CD4-positive, alpha-beta memory T cell (primary cell): ENCODE measurements around the gene MDH1. TPM values are rescaled to one million over a fixed set of nuclear protein-coding genes. Genes with fewer than 3 reads are reported as not detected.
"Not testable (repeated sequence)": the region's sequence is repeated elsewhere in the genome, so short reads cannot be mapped to it uniquely, and the experiment has no call there.

ENCODE experiments used
- CTCF ChIA-PET: fragments of 350-600 bp; sonication (Branson Sonifier 250); formaldehyde crosslinking; loops from one replicate; lab custom pipeline; 2021; ENCODE audit warnings: inconsistent platforms; ENCODE audit not compliant: partially characterized antibody; lab: Charles Lee
- POLR2A ChIA-PET: fragments of 350-600 bp; sonication (Branson Sonifier 250); formaldehyde crosslinking; loops from one replicate; lab custom pipeline; 2021; ENCODE audit not compliant: partially characterized antibody; lab: Charles Lee
- DNase-seq, 5 donors: peaks; one replicate each; pipeline versions ENCODE4 v3.0.0 to v3.0.0-alpha.2; 2020 to 2022; ENCODE audit warnings: mixed read lengths in 1 of 5
- H3K27ac ChIP-seq: one replicate; pipeline ENCODE4 v1.7.0; 2013; ENCODE audit warnings: low read depth, low read length
- H3K27me3 ChIP-seq: 2 replicates; pipeline ENCODE4 v1.7.0; 2013; ENCODE audit warnings: mild to moderate bottlenecking, low read length, moderate library complexity; ENCODE audit not compliant: insufficient read depth
- H3K36me3 ChIP-seq: 2 replicates; pipeline ENCODE4 v1.7.0; 2013; ENCODE audit warnings: mild to moderate bottlenecking, low read length, moderate library complexity; ENCODE audit not compliant: insufficient read depth
- H3K4me1 ChIP-seq: 2 replicates; pipeline ENCODE4 v1.7.0; 2013; ENCODE audit warnings: mild to moderate bottlenecking, low read length, moderate library complexity; ENCODE audit not compliant: insufficient read depth
- H3K4me3 ChIP-seq, 2 donors: one replicate each; pipeline ENCODE4 v1.7.0; 2013; ENCODE audit warnings: low read length in 2 of 2, mild to moderate bottlenecking in 1 of 2
- H3K9me3 ChIP-seq, 2 donors: one replicate each; pipeline ENCODE4 v1.7.0; 2013; ENCODE audit warnings: low read length in 2 of 2, control low read depth in 1 of 2; ENCODE audit not compliant: control insufficient read depth in 1 of 2
- H3K27ac Mint-ChIP-seq, 7 donors: one replicate each; pipeline ENCODE4 v1.8.0; 2020 to 2021; ENCODE audit warnings: mixed read lengths in 7 of 7, mild to moderate bottlenecking in 6 of 7, inconsistent platforms in 3 of 7, moderate library complexity in 3 of 7
- H3K27me3 Mint-ChIP-seq, 2 donors: one replicate each; pipeline ENCODE4 v1.8.0; 2020 to 2021; ENCODE audit warnings: mixed read lengths in 2 of 2
- H3K36me3 Mint-ChIP-seq, 2 donors: one replicate each; pipeline ENCODE4 v1.8.0; 2020 to 2021; ENCODE audit warnings: mixed read lengths in 2 of 2, inconsistent platforms in 1 of 2, mild to moderate bottlenecking in 1 of 2
- H3K4me1 Mint-ChIP-seq, 4 donors: one replicate each; pipeline ENCODE4 v1.8.0; 2020 to 2021; ENCODE audit warnings: mixed read lengths in 4 of 4, mild to moderate bottlenecking in 1 of 4
- H3K4me3 Mint-ChIP-seq, 8 donors: one replicate each; pipeline ENCODE4 v1.8.0; 2020 to 2021; ENCODE audit warnings: mixed read lengths in 8 of 8, mild to moderate bottlenecking in 7 of 8, moderate library complexity in 6 of 8, inconsistent platforms in 3 of 8
- H3K9me3 Mint-ChIP-seq, 8 donors: one replicate each; pipeline ENCODE4 v1.8.0; 2020 to 2021; ENCODE audit warnings: mixed read lengths in 8 of 8, mild to moderate bottlenecking in 5 of 8, inconsistent platforms in 3 of 8, moderate library complexity in 1 of 8
- intact Hi-C: fragments of 100-400 bp; cut with micrococcal nuclease; formaldehyde crosslinking; loops from one replicate; pipeline ENCODE4 v1.15.1; 2023
- polyA plus RNA-seq, 2 donors: library from polyadenylated mRNA; unstranded; fragments of 300-500 nt; fragmentation: Illumina TruSeq; gene quantifications; one replicate each; pipeline ENCODE4 v1.2.3, GENCODE V29; 2021
- total RNA-seq, 2 experiments: library from RNA; stranded (reverse); gene quantifications; one replicate each; pipeline ENCODE4 v1.2.3, GENCODE V29; 2021

MDH1 gene
- total and polyA plus RNA-seq, 4 experiments from 2014 or later = 93.8 to 380 (median 162) TPM

- no peaks in the 10 kb centered on the region for H3K36me3 ChIP-seq
- H3K9me3 Mint-ChIP-seq = peaks cover 0 to 3% (median 0%) of the 10 kb centered on the region in 8 donors
- DNase-seq = no peak
- H3K27me3 ChIP-seq = no peaks in the 10 kb centered on the region
- POLR2A ChIA-PET = no interaction called here
- H3K9me3 ChIP-seq = no peaks in the 10 kb centered on the region
- no peaks in the 10 kb centered on the region for H3K4me1 ChIP-seq
- peaks cover 6 to 10% of the 10 kb centered on the region in 2 donors for H3K27me3 Mint-ChIP-seq
- H3K4me3 ChIP-seq = no peak overlapping the region
- H3K4me3 Mint-ChIP-seq = no peak overlapping the region
- no peaks in the 10 kb centered on the region for H3K4me1 Mint-ChIP-seq
- CTCF ChIA-PET = no interaction called here
- H3K36me3 Mint-ChIP-seq = no peaks in the 10 kb centered on the region
- H3K27ac ChIP-seq = no peak overlapping the region
- H3K27ac Mint-ChIP-seq = no peak overlapping the region
- intact Hi-C loops = no loop called here
Observed at GRCh38 chr2:63614983-63615945, 26.5 kb downstream of the MDH1 start.

DNA sequence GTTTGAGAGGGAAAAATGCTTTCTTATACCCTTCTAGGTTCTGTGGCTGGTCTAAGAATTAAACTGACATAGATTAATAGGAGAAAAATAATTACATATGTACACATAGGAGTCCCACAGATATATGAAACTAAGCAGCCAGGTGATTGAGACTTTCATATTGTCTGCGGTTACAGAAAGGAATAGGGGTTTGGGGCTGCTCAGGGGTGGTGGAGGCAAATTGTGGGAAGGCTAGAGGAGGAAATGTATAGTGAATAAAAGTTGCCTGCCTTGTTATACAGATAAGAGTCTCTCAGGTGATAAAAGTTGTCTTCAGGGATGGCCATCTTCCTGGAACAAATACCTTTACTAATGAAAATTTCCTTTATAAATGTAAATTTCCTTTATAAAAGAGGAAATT, 28.6 kb downstream of the MDH1 start:
- Mint-ChIP-seq H3K27ac (peak overlapping the region in 1 of 7 donors; percentile 14), H3K4me3 (no peak overlapping the region), H3K27me3 (peaks cover 10 to 12% of the 10 kb centered on the region in 2 donors), H3K4me1 (no peaks in the 10 kb centered on the region), H3K9me3 (peaks cover 0 to 3% (median 0%) of the 10 kb centered on the region in 8 donors), H3K36me3 (no peaks in the 10 kb centered on the region)
- Histone ChIP-seq H3K27ac (no peak overlapping the region), H3K36me3 (no peaks in the 10 kb centered on the region), H3K4me3 (no peak overlapping the region), H3K27me3 (no peaks in the 10 kb centered on the region), H3K4me1 (no peaks in the 10 kb centered on the region), H3K9me3 (no peaks in the 10 kb centered on the region)
- CTCF ChIA-PET = no interaction called here
- intact Hi-C loops = no loop called here
- no peak for DNase-seq
- POLR2A ChIA-PET = no interaction called here

- Histone ChIP-seq H3K27ac (no peak overlapping the region), H3K4me1 (no peaks in the 10 kb centered on the region), H3K36me3 (no peaks in the 10 kb centered on the region), H3K27me3 (no peaks in the 10 kb centered on the region), H3K9me3 (no peaks in the 10 kb centered on the region), H3K4me3 (no peak overlapping the region)
- Mint-ChIP-seq H3K36me3 (no peaks in the 10 kb centered on the region), H3K9me3 (peaks cover 0 to 3% (median 0%) of the 10 kb centered on the region in 8 donors), H3K4me3 (no peak overlapping the region), H3K27ac (no peak overlapping the region), H3K4me1 (no peaks in the 10 kb centered on the region), H3K27me3 (peaks cover 10 to 16% of the 10 kb centered on the region in 2 donors)
- ChIA-PET POLR2A (no interaction called here), CTCF (interaction anchor here (1.0 kb wide), 1 partner anchor 13 kb away, joined by 3 read pairs; no protein-coding TSS in a partner anchor)
- intact Hi-C loops = no loop called here
- no peak for DNase-seq
Observed at GRCh38 chr2:63619328-63619727, 30.6 kb downstream of the MDH1 start.

- H3K27ac Mint-ChIP-seq = no peak overlapping the region
- peaks cover 11 to 18% of the 10 kb centered on the region in 2 donors for H3K27me3 Mint-ChIP-seq
- H3K36me3 Mint-ChIP-seq = no peaks in the 10 kb centered on the region
- Histone ChIP-seq H3K36me3 (no peaks in the 10 kb centered on the region), H3K4me3 (no peak overlapping the region), H3K27ac (no peak overlapping the region), H3K9me3 (no peaks in the 10 kb centered on the region), H3K27me3 (no peaks in the 10 kb centered on the region), H3K4me1 (no peaks in the 10 kb centered on the region)
- H3K9me3 Mint-ChIP-seq = peaks cover 0 to 3% (median 0%) of the 10 kb centered on the region in 8 donors
- intact Hi-C loops = no loop called here
- CTCF ChIA-PET = no interaction called here
- POLR2A ChIA-PET = no interaction called here
- peaks cover 0 to 3% (median 1%) of the 10 kb centered on the region in 4 donors for H3K4me1 Mint-ChIP-seq
- DNase-seq = no peak
- no peak overlapping the region for H3K4me3 Mint-ChIP-seq
Observed at GRCh38 chr2:63622751-63623150, 34.0 kb downstream of the MDH1 start.

DNA sequence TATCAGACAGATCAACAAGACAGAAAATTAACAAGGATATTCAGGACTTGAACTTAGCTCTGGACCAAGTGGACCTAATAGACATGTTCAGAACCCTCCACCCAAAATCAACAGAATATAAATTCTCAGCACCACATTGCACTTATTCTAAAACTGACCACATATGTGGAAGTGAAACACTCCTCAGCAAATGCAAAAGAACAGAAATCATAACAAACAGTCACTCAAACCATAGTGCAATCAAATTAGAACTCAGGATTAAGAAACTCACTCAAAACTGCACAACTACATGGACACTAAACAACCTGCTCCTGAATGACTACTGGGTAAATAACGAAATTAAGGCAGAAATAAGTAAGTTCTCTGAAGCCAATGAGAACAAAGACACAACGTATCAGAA, 35.0 kb downstream of the MDH1 start:
- intact Hi-C loops, H3K27ac ChIP-seq, H3K9me3 ChIP-seq, H3K4me1 ChIP-seq, H3K4me1 Mint-ChIP-seq, H3K36me3 ChIP-seq, DNase-seq, POLR2A ChIA-PET, CTCF ChIA-PET, H3K4me3 ChIP-seq, H3K4me3 Mint-ChIP-seq, H3K27ac Mint-ChIP-seq, H3K36me3 Mint-ChIP-seq, H3K9me3 Mint-ChIP-seq, H3K27me3 ChIP-seq: not testable (repeated sequence)
- peaks cover 10 to 14% of the 10 kb centered on the region in 2 donors for H3K27me3 Mint-ChIP-seq

- Mint-ChIP-seq H3K36me3 (peaks cover 0 to 4% of the 10 kb centered on the region in 2 donors), H3K4me3 (no peak overlapping the region), H3K27ac (no peak overlapping the region), H3K27me3 (peaks cover 6 to 7% of the 10 kb centered on the region in 2 donors), H3K4me1 (peaks cover 0 to 3% (median 1%) of the 10 kb centered on the region in 4 donors), H3K9me3 (peaks cover 4 to 32% (median 22%) of the 10 kb centered on the region in 8 donors)
- Histone ChIP-seq H3K27me3 (no peaks in the 10 kb centered on the region), H3K9me3 (no peaks in the 10 kb centered on the region), H3K4me1 (no peaks in the 10 kb centered on the region), H3K4me3 (no peak overlapping the region), H3K36me3 (no peaks in the 10 kb centered on the region), H3K27ac (no peak overlapping the region)
- DNase-seq = no peak
- POLR2A ChIA-PET = no interaction called here
- CTCF ChIA-PET = no interaction called here
- intact Hi-C loops = no loop called here
Observed at GRCh38 chr2:63627866-63628265, 39.1 kb downstream of the MDH1 start.

GRCh38 chr2:63628403-63628942, 39.7 kb downstream of the MDH1 start:
- no peaks in the 10 kb centered on the region for H3K36me3 ChIP-seq
- Mint-ChIP-seq H3K9me3 (peaks cover 4 to 38% (median 27%) of the 10 kb centered on the region in 8 donors), H3K36me3 (peaks cover 0 to 7% of the 10 kb centered on the region in 2 donors), H3K4me1 (peaks cover 0 to 3% (median 1%) of the 10 kb centered on the region in 4 donors), H3K27ac (no peak overlapping the region), H3K4me3 (no peak overlapping the region), H3K27me3 (peaks cover 6 to 7% of the 10 kb centered on the region in 2 donors)
- H3K9me3 ChIP-seq = no peaks in the 10 kb centered on the region
- no peak overlapping the region for H3K27ac ChIP-seq
- intact Hi-C loops = no loop called here
- no peak overlapping the region for H3K4me3 ChIP-seq
- no peaks in the 10 kb centered on the region for H3K27me3 ChIP-seq
- DNase-seq = no peak
- ChIA-PET POLR2A (interaction anchor here (0.5 kb wide), 1 partner anchor 390 kb away, joined by 3 read pairs; no protein-coding TSS in a partner anchor), CTCF (no interaction called here)
- H3K4me1 ChIP-seq = no peaks in the 10 kb centered on the region
